Colonic mucosa (tissue), 4 donors: ENCODE results near the gene PHLDB2. TPM values are rescaled to one million over a fixed set of nuclear protein-coding genes. Genes with fewer than 3 reads are reported as not detected.

ENCODE experiments used
- DNase-seq: peaks from one replicate; pipeline ENCODE4 v3.0.0-alpha.2; 2020
- H3K27ac ChIP-seq: fragments of 200-600 bp; one replicate; pipeline ENCODE4 v1.8.0; 2021
- H3K27me3 ChIP-seq: fragments of 200-600 bp; one replicate; pipeline ENCODE4 v1.8.0; 2021
- H3K36me3 ChIP-seq: fragments of 200-600 bp; one replicate; pipeline ENCODE4 v1.8.0; 2021
- H3K4me1 ChIP-seq: fragments of 200-600 bp; one replicate; pipeline ENCODE4 v1.8.0; 2021; ENCODE audit warnings: mild to moderate bottlenecking
- H3K4me3 ChIP-seq: fragments of 200-600 bp; one replicate; pipeline ENCODE4 v1.8.0; 2021
- H3K9ac ChIP-seq, 2 donors: one replicate each; pipeline ENCODE4 v1.7.0; 2013; ENCODE audit warnings: control low read depth in 2 of 2, low read depth in 2 of 2, low read length in 2 of 2
- H3K9me3 ChIP-seq: fragments of 200-600 bp; one replicate; pipeline ENCODE4 v1.8.0; 2021
- intact Hi-C: fragments of 100-400 bp; cut with DNase I; formaldehyde crosslinking; loops from one replicate; pipeline ENCODE4 v1.14.1; 2022
- total RNA-seq, 2 donors: library from RNA; stranded (reverse); fragmentation: NEBNext Ultra II Directional in 1 of 2; extraction: Animal tissue kit (Norgen Biotek cat#: 25700) in 1 of 2; gene quantifications; one replicate each; pipeline ENCODE4 v1.2.1, GENCODE V29; 2021
- TF ChIP-seq, protein P1 (sequence below): fragments of 200-600 bp; IDR thresholded peaks from one replicate; pipeline ENCODE4 v1.8.0; 2022; ENCODE audit warnings: antibody characterized with exemption, mild to moderate bottlenecking
- donor health status: healthy.
- donor health status: DM: no; HTN: no; CAD: no.
- donor health status: DM: no; HTN: no; CAD: no.

Gene PHLDB2
- total RNA-seq, 2 donors from 2014 or later = 3.1 to 33.4 TPM

DNA sequence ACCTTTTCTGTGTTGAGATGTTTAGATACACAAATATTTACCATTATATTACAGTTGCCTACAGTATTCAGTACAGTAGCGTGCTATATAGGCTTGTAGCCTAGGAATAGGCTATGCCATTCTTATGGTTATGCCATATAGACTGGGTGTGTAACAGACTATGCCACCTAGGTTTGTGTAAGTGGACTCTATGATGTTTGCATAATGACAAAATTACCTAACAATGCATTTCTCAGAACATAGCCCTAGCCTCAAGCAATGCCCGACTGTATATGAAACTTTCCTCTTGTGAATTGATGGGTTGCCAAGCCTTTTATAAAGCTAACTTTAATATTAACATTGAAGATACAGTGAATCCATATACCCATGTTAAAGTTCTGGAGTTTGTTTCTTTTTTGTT lies 10.3 kb upstream of the PHLDB2 start:
- DNase-seq = no peak

DNA sequence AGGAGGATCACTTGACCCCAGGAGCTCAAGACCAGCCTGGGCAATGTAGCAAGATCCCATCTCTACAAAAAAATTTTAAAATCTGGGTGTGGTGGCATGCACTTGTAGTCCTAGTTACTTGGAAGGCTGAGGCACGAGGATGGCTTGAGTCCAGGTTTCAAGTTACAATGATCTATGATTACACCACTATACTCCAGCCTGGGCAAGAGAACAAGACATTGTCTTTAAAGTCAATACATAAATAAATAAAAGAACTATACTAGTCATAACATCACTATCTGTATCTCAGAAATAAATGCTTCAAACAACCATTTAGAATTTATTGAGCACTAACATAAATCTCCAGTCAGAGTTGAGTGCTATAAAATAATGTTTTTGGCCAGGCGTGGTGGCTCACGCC lies 8.5 kb upstream of the PHLDB2 start:
- Histone ChIP-seq H3K9ac (no peak overlapping the region), H3K36me3 (no peaks in the 10 kb centered on the region), H3K4me1 (no peaks in the 10 kb centered on the region), H3K4me3 (no peak overlapping the region), H3K9me3 (no peaks in the 10 kb centered on the region), H3K27me3 (no peaks in the 10 kb centered on the region), H3K27ac (no peak overlapping the region)
- TF ChIP-seq, protein P1, sequence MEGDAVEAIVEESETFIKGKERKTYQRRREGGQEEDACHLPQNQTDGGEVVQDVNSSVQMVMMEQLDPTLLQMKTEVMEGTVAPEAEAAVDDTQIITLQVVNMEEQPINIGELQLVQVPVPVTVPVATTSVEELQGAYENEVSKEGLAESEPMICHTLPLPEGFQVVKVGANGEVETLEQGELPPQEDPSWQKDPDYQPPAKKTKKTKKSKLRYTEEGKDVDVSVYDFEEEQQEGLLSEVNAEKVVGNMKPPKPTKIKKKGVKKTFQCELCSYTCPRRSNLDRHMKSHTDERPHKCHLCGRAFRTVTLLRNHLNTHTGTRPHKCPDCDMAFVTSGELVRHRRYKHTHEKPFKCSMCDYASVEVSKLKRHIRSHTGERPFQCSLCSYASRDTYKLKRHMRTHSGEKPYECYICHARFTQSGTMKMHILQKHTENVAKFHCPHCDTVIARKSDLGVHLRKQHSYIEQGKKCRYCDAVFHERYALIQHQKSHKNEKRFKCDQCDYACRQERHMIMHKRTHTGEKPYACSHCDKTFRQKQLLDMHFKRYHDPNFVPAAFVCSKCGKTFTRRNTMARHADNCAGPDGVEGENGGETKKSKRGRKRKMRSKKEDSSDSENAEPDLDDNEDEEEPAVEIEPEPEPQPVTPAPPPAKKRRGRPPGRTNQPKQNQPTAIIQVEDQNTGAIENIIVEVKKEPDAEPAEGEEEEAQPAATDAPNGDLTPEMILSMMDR = no peak
- DNase-seq = no peak
- intact Hi-C loops = no loop called here

More for the DNA sequence above, 10.3 kb upstream of the PHLDB2 start:
- TF ChIP-seq, protein P1 = no peak
- no peaks in the 10 kb centered on the region for H3K27me3 ChIP-seq
- no peak overlapping the region for H3K9ac ChIP-seq
- H3K4me1 ChIP-seq = no peaks in the 10 kb centered on the region
- no peak overlapping the region for H3K27ac ChIP-seq
- intact Hi-C loops = no loop called here
- no peaks in the 10 kb centered on the region for H3K36me3 ChIP-seq
- H3K9me3 ChIP-seq = no peaks in the 10 kb centered on the region
- no peak overlapping the region for H3K4me3 ChIP-seq

DNA sequence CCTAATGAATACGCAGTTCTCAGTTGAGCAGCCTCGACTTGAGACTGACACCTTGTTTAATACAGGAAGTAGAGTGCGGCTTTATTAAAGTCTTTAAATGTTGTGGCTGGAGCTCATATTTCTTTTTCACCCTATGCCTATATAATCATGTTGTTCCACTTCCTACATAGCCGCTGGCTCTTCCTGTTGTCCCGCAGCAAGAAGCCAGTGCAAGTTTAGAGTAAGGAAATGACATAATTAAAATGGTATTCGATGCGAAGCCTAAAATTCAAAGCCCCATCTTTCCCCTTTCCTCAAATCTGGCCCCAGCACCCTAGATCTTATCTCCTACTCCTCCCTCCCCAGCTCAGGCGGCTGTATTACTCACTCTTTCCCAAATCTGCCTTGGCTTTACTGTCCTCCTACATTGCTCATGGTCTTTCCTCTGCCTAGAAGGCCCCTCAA lies 7.5 kb upstream of the PHLDB2 start:
- no peaks in the 10 kb centered on the region for H3K27me3 ChIP-seq
- H3K4me3 ChIP-seq = no peak overlapping the region
- no peaks in the 10 kb centered on the region for H3K9me3 ChIP-seq
- no peak overlapping the region for H3K9ac ChIP-seq
- no peak for DNase-seq
- H3K36me3 ChIP-seq = no peaks in the 10 kb centered on the region
- TF ChIP-seq, protein P1 = no peak
- no peak overlapping the region for H3K27ac ChIP-seq
- intact Hi-C loops = no loop called here
- H3K4me1 ChIP-seq = no peaks in the 10 kb centered on the region

DNA sequence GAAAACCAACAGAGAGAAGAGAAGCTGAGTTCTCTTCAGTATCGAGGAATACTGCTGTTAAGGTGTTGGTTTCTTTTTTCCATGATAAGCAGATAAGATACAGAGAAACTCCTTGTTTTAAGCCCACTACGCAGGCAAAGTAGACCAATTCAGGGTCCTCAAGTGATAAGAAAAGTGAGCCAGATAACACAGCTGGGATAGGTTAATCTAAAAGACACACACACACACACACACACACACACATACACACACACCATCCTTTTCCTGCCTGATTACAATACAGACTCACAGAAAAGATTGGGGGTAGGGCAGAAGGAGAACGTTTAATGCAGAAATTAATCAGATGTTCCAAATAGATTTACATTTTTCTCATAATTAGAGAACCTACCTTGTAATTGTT lies 6.5 kb upstream of the PHLDB2 start:
- Histone ChIP-seq H3K27me3 (no peaks in the 10 kb centered on the region), H3K27ac (no peak overlapping the region), H3K36me3 (no peaks in the 10 kb centered on the region), H3K4me3 (no peak overlapping the region), H3K4me1 (no peaks in the 10 kb centered on the region), H3K9ac (no peak overlapping the region), H3K9me3 (no peaks in the 10 kb centered on the region)
- TF ChIP-seq, protein P1 = no peak
- DNase-seq = no peak
- intact Hi-C loops = no loop called here

DNA sequence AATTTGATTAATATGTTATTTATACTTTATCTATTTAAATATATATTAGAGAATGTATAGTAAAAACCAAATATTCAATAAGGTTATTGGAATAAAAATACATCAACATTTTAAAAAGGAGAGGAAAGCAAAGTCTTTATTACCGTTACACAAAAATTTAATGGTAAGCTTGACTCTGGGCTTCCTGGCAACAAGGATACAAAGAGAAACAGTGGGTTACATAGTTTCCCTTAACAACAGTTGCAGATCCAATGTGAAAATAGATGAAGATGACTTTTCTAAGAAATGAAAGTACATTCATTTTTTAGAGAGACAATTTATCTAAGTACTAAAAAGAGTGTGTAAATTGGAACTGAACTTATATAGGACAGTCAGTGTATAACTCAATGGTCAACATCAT lies 6.0 kb upstream of the PHLDB2 start:
- H3K4me1 ChIP-seq = no peaks in the 10 kb centered on the region
- H3K9ac ChIP-seq = no peak overlapping the region
- TF ChIP-seq, protein P1 = no peak
- intact Hi-C loops = no loop called here
- H3K9me3 ChIP-seq = no peaks in the 10 kb centered on the region
- no peak overlapping the region for H3K4me3 ChIP-seq
- no peaks in the 10 kb centered on the region for H3K27me3 ChIP-seq
- no peaks in the 10 kb centered on the region for H3K36me3 ChIP-seq
- DNase-seq = no peak
- no peak overlapping the region for H3K27ac ChIP-seq

DNA sequence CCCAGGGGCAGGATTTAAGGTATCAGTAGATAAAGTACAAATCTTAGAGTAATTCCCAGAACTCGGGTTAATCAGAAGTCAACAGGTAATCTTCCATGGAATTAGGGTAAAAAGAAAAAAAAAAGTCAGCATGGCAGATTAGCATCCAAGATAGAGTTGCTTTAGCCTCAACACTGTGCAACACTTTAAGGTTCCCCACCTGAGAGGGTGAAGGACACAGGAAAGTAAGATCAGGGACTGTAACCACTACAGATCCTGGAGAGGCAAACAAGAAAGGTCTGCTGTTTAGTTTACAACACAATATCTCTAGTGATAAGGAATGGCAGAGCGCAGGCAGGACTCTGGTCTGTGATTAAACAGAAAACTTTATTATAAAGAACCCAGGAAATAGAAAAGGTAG lies 4.1 kb upstream of the PHLDB2 start:
- TF ChIP-seq, protein P1 = no peak
- Histone ChIP-seq H3K4me1 (no peaks in the 10 kb centered on the region), H3K4me3 (no peak overlapping the region), H3K9ac (no peak overlapping the region), H3K9me3 (no peaks in the 10 kb centered on the region), H3K36me3 (no peaks in the 10 kb centered on the region), H3K27me3 (no peaks in the 10 kb centered on the region), H3K27ac (no peak overlapping the region)
- DNase-seq = no peak
- intact Hi-C loops = no loop called here
